Measurements from ENCODE around the gene SLC6A9.

Gene SLC6A9

GRCh38 chr1:44025816-44026215 lies 5.4 kb downstream of the SLC6A9 start:
- no peak for DNase-seq

- no peak for DNase-seq
These were observed 6.2 kb downstream of the SLC6A9 start for GRCh38 chr1:44024903-44025525.

- no peak for DNase-seq
These were observed 7.0 kb downstream of the SLC6A9 start for GRCh38 chr1:44024031-44024902.

- DNase-seq, result no peak
These were observed 9.5 kb downstream of the SLC6A9 start for GRCh38 chr1:44021581-44022321.

GRCh38 chr1:44021156-44021555 lies 10.1 kb downstream of the SLC6A9 start:
- no peak for DNase-seq

- no peak for DNase-seq
These were observed 10.8 kb downstream of the SLC6A9 start for GRCh38 chr1:44020464-44020863.

GRCh38 chr1:44019466-44019948 lies 11.8 kb downstream of the SLC6A9 start:
- DNase-seq, result no peak

GRCh38 chr1:44016890-44017400 lies 14.3 kb downstream of the SLC6A9 start:
- DNase-seq, result no peak

GRCh38 chr1:44016041-44016889 lies 15.0 kb downstream of the SLC6A9 start:
- no peak for DNase-seq

- DNase-seq, result no peak
These were observed 16.1 kb downstream of the SLC6A9 start for GRCh38 chr1:44015206-44015605.

GRCh38 chr1:44014365-44015104 lies 16.7 kb downstream of the SLC6A9 start:
- no peak for DNase-seq

GRCh38 chr1:44013949-44014348 lies 17.3 kb downstream of the SLC6A9 start:
- no peak for DNase-seq

GRCh38 chr1:44012941-44013609 lies 18.2 kb downstream of the SLC6A9 start:
- no peak for DNase-seq

- no peak for DNase-seq
These were observed 18.9 kb downstream of the SLC6A9 start for GRCh38 chr1:44012404-44012803.

GRCh38 chr1:44010935-44011471 lies 20.3 kb downstream of the SLC6A9 start:
- DNase-seq, result no peak

GRCh38 chr1:44008259-44008658 lies 23.0 kb downstream of the SLC6A9 start:
- no peak for DNase-seq

GRCh38 chr1:44002606-44003157 lies 28.6 kb downstream of the SLC6A9 start:
- no peak for DNase-seq

GRCh38 chr1:44002165-44002564 lies 29.1 kb downstream of the SLC6A9 start:
- DNase-seq, result no peak

- DNase-seq, result no peak
These were observed 31.1 kb downstream of the SLC6A9 start for GRCh38 chr1:44000122-44000665.

GRCh38 chr1:43999455-43999854 lies 31.8 kb downstream of the SLC6A9 start:
- no peak for DNase-seq

Data from inflammatory macrophage treated with lipopolysaccharide for 4 hours (primary cell).